HCT116 (cell line): ENCODE results near the gene ZNF425.

Experiments
- CBX3 ChIP-seq: IDR thresholded peaks from 2 replicates; pipeline ENCODE4 v1.6.1; 2012; ENCODE audit warnings: low read depth
- CTCF ChIP-seq, 3 experiments: fragments of 200-600 bp in 1 of 3; sonication (generic) in 1 of 3; IDR thresholded peaks in 2 of 3; conservative IDR thresholded peaks in 1 of 3; 2 replicates each; pipeline ENCODE4 v1.5.1; 2012 to 2017; ENCODE audit warnings: low read depth in 2 of 3, low read length in 2 of 3, antibody characterized with exemption in 1 of 3, borderline replicate concordance in 1 of 3, control low read depth in 1 of 3, mild to moderate bottlenecking in 1 of 3, mixed read lengths in 1 of 3, mixed run types in 1 of 3, moderate library complexity in 1 of 3; ENCODE audit not compliant: insufficient read depth in 1 of 3
- EZH2 ChIP-seq: fragments of 200-600 bp; sonication (generic); IDR thresholded peaks from 2 replicates; pipeline ENCODE4 v1.6.1; 2017; ENCODE audit warnings: antibody characterized with exemption, mixed run types
- EZH2phosphoT487 ChIP-seq: fragments of 200-600 bp; IDR thresholded peaks from 2 replicates; pipeline ENCODE4 v1.6.1; 2018; ENCODE audit warnings: antibody characterized with exemption, borderline replicate concordance
- FOSL1 ChIP-seq: IDR thresholded peaks from 2 replicates; pipeline ENCODE4 v1.6.1; 2012; ENCODE audit warnings: low read depth
- JUND ChIP-seq: IDR thresholded peaks from 2 replicates; pipeline ENCODE4 v1.6.1; 2012
- MAX ChIP-seq: IDR thresholded peaks from 2 replicates; pipeline ENCODE4 v1.6.1; 2012
- POLR2A ChIP-seq: IDR thresholded peaks from 2 replicates; pipeline ENCODE4 v1.7.0; 2011; ENCODE audit warnings: borderline replicate concordance; ENCODE audit not compliant: insufficient read depth, insufficient read length; ENCODE audit errors: extremely low read depth
- POLR2AphosphoS5 ChIP-seq: IDR thresholded peaks from 2 replicates; pipeline ENCODE4 v1.6.1; 2011; ENCODE audit warnings: mild to moderate bottlenecking, low read depth, low read length, moderate library complexity
- SIN3A ChIP-seq: IDR thresholded peaks from 2 replicates; pipeline ENCODE4 v1.6.1; 2012; ENCODE audit warnings: low read depth
- SP1 ChIP-seq: IDR thresholded peaks from 2 replicates; pipeline ENCODE4 v1.6.1; 2012; ENCODE audit warnings: low read depth
- ZBTB33 ChIP-seq: IDR thresholded peaks from 2 replicates; pipeline ENCODE4 v1.6.1; 2011; ENCODE audit warnings: mild to moderate bottlenecking, low read length, moderate library complexity; ENCODE audit not compliant: insufficient replicate concordance; ENCODE audit errors: extremely low read depth

- TF ChIP-seq MAX (no peak), EZH2 (no peak), POLR2AphosphoS5 (no peak), CTCF (IDR thresholded peaks at IDR 0.05 in 2 of 3, conservative IDR thresholded peaks at IDR 0.05 in 1 of 3; ENCODE audit: borderline replicate concordance in 1 of 3, insufficient read depth in 1 of 3, low read depth in 2 of 3, low read length in 2 of 3) (no peak), JUND (no peak), POLR2A (no peak), FOSL1 (no peak), SIN3A (no peak), ZBTB33 (no peak), SP1 (no peak), CBX3 (no peak), EZH2phosphoT487 (no peak)
Measured at GRCh38 chr7:149087376-149087775, 38.7 kb downstream of the ZNF425 start.
